GM21737 (cell line): ENCODE results near the gene MARCHF4.

Experiments
- ATAC-seq: cut with Tn5 transposase; IDR thresholded peaks from one replicate; pipeline ENCODE4 v1.9.1; 2021; ENCODE audit warnings: mild to moderate bottlenecking, moderate library complexity; ENCODE audit not compliant: unreplicated experiment

The MARCHF4 gene

DNA sequence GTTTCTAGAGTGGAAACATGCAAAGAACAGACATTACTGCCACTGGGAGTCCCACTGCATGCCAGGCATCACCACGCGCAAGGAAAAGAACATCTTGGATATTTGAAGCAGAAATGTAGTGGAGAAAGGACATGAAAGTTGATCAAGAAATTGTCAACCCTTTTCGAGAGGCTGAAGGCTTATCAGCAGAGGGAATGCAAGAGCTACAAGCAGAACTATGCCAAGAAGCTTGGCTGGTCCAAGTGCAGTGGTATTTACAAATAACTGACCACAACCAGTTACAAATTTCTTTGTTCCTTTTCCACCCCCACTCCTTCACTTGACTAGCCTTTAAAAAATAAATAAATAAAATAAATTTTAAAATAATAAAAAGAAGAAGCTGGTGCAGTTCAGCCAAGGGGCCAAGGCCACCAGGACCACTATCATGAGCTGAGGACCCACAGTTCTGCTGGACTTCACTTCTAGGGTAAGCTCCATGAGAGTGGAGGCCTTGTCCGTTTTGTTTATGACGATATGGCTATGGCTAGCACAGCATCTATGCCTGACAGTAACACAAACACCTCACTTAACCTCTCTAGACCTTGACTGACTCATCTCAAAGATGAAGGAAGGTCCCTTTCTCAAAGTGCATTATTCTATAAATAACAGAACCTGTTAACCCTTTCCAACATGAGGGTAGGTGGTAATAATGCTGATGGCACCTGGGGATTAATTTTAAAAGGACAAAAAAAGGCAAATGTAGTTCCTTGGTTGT is 20.9 kb downstream of the MARCHF4 start:
- ATAC-seq = no peak

DNA sequence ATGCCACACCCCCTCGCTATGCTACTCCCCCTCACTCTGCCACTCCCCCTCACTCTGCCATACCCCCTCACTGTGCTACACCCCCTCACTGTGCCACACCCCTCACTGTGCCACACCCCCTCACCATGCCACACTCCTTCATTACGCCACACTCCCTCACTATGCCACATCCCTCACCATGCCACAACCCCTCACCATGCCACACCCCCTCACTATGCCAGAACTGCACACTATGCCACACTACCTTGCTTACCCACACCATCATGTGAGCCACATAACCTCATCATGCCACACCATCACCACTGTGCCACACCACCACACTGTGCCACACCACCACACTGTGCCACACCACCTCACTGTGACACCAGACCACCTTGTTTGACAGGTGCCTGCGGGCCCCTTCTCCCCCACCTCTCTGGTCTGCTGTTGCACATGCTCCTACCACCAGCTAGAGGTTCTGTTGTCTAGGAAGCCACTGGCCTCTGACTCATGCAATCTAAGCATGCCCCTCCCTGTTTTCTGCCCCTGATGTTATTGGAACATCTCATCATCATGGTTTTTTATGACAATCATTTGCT is 22.0 kb downstream of the MARCHF4 start:
- ATAC-seq = no peak

DNA sequence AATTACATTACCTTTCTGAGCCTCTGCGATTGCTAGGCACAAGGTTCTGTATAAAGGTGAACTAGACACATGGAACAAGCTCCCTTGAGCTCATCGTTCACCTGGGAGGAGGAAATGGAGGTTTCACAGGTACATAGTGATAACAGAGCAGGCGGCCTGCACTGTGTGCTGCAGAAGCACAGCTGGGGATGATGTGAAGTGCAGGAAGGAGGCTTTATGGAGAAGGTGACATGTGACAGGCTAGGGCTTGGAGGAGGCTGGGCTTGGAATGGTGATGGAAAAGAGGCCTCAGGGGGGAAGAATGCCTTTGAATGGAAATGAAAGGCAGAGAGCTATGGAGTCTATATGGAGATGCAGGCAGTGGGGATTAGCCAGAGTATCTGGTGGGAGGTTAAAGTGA is 22.9 kb downstream of the MARCHF4 start:
- ATAC-seq = no peak

DNA sequence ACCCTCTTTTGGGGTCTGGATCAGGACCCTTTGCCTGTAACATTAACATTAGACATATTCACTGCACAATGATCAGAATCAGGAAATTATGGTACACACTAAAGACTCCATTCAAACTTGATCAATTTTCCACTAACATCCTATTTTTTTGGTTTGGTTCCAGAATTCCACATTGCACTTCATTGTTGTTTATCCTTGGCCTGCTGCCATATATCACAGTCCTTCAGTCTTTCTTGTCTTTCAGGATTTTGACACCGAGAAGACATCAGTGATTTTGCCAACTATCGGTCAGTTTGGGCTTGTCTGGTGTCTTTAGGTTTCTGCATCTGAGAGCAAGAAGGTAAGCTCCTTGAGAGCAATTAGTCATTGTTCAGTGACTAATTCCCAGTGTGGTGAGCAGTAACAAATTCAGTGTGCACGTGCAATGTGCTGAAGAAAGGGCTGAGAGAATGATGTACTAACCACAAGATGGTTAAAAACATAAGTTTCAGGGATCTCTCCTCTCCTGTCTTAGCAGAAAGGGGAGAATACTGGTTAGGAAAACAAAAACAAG is 23.5 kb downstream of the MARCHF4 start:
- ATAC-seq = no peak

DNA sequence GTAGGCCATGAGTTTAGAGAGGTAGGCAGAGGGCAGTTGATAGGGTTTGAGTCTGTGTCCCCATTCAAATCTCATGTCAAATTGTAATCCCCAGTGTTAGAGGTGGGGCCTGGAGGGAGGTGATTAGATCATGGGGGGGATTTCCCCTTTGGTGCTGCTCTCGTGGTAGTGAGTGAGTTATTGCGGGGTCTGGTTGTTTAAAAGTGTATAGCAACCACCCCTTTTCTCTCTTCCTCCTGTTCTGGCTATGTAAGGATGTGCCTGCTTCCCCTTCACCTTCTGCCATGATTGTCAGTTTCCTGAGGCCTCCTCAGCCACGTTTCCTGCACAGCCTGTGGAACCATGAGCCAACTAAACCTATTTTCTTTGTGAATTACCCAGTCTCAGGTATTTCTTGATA is 25.5 kb downstream of the MARCHF4 start:
- no peak for ATAC-seq

DNA sequence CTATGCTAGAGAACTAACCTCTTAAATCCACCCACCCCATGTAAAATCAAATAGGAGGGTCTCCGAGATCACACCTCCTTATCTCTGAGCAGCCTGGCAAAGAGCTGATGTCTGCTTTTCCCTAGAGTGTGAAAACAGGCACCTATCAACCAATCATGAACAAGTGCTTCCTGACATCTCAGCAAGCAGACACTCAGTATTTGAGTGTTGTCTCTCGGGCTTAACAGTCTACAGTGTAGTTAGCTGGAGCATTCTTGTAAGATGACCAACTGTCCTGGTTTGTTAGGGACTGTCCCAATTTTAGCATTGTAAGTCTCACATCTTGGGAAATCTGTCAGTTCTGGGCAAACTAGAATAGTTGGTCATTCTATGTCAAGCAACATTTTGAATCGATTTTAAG is 26.4 kb downstream of the MARCHF4 start:
- ATAC-seq = no peak

- ATAC-seq = no peak
These were observed 27.4 kb downstream of the MARCHF4 start for GRCh38 chr2:216344950-216345300.

DNA sequence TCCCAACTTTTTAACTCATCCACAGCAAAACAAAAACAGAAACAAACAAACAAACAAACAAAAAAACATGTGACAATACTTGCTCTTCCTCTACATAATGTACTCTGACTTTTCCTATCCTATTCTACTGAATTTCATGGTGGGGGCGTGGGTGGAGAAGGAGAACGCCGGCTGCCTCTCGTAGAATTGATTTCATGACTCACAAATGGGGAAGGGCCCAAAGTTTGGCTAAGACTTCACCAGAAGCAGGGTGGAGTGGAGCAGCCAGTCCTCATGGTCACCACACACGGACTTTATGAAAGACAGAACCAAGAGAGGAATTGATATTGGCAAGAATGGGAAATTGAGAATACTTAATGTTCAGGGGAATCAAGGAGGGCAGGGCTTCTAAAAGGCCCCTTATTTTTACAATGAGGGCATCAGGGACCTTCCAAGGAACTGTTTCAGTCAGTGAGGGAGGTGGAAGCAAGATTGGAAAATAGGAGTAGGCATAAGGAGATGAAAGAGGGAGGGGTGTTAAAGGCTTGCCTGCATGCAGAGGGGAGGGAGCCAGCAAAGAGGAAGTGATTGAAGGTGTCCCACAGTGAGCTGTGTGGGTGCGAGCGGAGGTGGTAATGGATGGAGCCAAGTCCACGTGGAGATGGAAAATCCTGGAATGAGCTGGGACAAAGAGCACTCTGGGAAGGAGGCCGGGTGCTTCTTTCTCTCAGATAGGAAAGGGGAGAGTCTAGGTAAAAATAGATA is 27.9 kb downstream of the MARCHF4 start:
- ATAC-seq = no peak

DNA sequence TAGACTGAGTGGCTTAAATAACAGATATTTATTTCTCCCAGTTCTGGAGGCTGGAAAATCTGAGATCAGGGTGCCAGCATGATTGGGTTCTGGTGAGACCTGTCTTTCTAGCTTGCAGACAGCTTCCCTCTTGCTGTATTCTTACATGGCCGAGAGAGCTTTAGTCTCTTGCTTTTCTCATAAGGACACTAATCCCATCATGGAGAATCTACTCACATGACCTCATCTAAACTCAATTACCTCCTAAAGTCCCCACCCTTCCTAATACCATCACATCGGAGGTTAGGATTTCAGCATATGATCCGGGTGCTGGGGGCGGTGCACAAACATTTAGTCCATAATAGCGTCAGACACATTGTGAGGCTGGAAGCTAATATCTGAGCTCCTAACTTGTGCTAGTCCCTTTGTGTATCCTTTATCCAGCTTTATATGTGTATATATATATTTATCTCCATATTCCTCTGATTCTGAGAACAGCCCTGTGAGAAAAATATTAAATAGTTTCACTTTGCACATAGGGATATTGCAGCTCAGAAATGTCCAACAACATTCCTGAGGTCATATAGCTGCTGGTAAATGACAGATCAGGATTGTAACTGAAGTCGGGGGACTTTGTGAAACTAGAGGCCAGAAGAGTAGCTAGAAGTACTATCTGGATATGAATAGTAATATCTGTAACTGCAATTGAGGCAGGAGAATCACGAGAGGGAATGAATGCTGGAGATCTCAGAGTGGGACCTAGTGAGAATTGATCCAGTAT is 28.9 kb downstream of the MARCHF4 start:
- ATAC-seq = no peak

GRCh38 chr2:216341121-216341520 is 31.2 kb downstream of the MARCHF4 start:
- no peak for ATAC-seq

DNA sequence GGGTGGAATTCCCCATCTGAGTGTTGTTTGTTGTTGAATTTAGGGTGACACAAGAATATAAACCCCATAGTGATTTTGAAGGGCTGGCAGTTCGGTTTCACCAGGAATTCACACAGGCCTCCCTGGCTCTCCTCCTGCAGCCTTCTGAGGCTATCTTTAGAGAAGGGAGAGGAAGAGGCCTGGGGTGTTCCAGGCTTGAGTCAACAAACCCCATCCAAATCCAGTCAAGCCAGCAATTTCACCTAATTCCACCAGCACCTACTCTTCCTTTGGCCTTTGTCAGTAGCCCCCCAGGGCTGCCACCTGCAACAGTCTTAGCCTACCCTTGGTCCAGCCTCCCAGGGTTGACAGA is 32.0 kb downstream of the MARCHF4 start:
- no peak for ATAC-seq

DNA sequence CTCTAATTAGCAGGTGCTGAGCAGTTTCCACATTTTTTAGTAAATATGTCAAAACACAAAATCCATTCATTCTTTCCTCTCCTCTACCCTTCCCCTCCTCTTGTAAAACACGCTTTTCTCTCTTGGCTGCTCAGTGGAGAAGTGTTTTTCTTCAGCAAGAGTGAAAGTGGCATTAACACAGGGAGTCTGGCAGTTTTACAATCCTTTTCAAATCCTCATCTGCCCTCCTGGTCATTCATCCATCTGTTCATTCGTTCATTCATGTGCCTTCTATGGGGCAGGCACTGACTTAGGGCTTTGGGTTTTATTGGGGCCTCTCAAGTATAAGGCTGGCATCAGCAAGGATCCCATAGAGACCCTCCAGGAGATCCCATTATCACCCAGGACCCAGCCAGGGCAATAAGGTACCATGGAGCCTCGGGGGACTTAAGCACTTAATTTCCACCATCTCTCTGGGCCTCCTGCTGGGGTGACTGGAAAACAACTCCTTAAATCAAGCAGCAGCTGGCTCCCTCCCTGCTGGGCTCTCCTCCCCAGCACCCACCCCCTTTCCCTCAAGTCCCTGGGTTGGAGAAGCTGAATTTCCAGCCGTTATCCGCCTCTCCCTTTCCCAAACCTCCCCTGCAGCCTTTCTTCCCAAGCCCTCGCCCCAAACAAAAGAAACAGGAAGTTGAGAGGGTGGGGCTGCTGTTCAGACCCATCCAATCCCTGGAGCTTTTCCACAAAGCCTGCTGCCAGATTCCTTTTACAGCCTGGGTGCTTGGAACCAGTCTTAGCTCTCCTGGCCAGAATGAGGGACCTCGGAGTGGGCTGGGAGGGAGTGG is 32.6 kb downstream of the MARCHF4 start:
- ATAC-seq = no peak

DNA sequence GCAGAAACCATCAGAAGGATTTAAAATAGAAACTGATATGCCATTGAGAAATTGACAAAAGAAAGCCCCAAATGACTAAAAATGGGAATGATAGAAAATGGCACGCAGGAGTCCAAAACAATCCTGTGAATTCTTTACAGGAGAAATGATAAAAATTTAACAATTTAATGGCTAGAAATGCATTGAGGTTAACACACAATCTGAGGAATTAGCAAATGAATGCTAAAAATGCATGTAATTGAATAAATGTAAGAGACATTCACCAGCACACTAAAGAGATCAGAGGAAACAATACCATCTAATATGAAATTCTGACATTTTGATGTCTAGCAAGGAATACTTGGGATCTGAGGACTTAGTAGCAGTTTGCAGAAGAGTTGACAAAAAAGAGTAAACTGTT is 37.0 kb downstream of the MARCHF4 start:
- no peak for ATAC-seq

DNA sequence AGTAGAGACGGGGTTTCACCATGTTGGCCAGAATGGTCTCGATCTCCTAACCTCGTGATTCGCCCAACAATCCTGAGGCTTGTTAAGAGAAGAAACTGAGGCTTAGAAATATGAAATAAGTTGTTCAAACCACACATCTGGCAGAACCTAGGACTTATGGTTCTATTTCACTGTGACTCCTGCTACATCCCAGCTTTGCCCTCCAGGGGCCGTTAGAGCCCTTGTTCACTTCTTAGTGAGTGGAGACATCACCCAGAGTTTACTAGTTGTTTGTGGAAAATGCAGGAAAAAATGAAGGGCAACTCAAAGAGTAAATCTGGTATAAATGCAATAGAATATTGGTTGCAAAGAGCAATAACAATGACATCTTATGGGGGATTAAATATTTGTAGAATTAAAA is 43.9 kb downstream of the MARCHF4 start:
- ATAC-seq = no peak

DNA sequence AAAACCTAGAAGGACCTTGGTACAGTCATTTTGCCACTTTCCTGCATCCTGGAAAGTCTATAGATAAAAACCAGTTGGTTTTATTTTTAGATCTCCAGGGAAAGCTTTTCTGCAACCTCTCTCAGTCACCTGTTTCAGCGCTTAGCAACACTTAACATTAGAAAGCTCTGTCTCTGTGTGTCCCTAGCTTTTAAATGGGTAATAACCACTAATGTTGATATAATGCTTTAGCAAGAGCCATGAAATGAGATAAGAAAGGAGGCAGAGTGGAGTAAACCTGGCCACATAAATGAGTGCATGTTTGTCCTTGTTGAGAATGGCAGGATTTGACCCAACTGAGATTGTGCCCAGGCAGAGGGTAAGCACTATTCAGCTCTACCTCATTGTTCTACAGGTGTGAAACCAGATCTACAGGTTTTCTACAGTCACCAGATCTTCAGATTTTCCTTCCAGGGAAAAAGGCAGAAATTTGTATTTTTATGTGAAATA is 44.8 kb downstream of the MARCHF4 start:
- no peak for ATAC-seq
